Smooth muscle cell (in vitro differentiated cells): ENCODE data around the gene RAB3C. TPM values are rescaled to one million over a fixed set of nuclear protein-coding genes. Genes with fewer than 3 reads are reported as not detected.
"Not testable (repeated sequence)": the region's sequence is repeated elsewhere in the genome, so short reads cannot be mapped to it uniquely, and the experiment has no call there.

Experiments used
- DNase-seq: peaks from one replicate; lab custom pipeline; 2025; ENCODE audit not compliant: unreplicated experiment; lab: John Stamatoyannopoulos, UW
- H2AFZ ChIP-seq: fragments of 200-600 bp; sonication (generic); 2 replicates; pipeline ENCODE4 v1.6.0; 2016; ENCODE audit warnings: antibody characterized with exemption, low read depth, mild to moderate bottlenecking
- H3F3A ChIP-seq: fragments of 200-600 bp; sonication (generic); 2 replicates; pipeline ENCODE4 v1.6.0; 2017; ENCODE audit warnings: antibody characterized with exemption, low read depth
- H3K27ac ChIP-seq: fragments of 200-600 bp; sonication (generic); 2 replicates; pipeline ENCODE4 v1.5.1; 2016; ENCODE audit warnings: low read depth, mild to moderate bottlenecking
- H3K27me3 ChIP-seq: fragments of 200-600 bp; sonication (generic); 2 replicates; pipeline ENCODE4 v1.6.1; 2016; ENCODE audit warnings: low read depth, mild to moderate bottlenecking
- H3K36me3 ChIP-seq: fragments of 200-600 bp; sonication (generic); 2 replicates; pipeline ENCODE4 v1.5.1; 2016; ENCODE audit warnings: low read depth
- H3K4me1 ChIP-seq: fragments of 200-600 bp; sonication (generic); 2 replicates; pipeline ENCODE4 v1.5.1; 2016; ENCODE audit warnings: low read depth
- H3K4me2 ChIP-seq: fragments of 200-600 bp; sonication (generic); 2 replicates; pipeline ENCODE4 v1.6.0; 2016; ENCODE audit warnings: mild to moderate bottlenecking
- H3K4me3 ChIP-seq: fragments of 200-600 bp; sonication (generic); 2 replicates; pipeline ENCODE4 v1.5.1; 2016; ENCODE audit warnings: mild to moderate bottlenecking
- H3K79me2 ChIP-seq: fragments of 200-600 bp; sonication (generic); 2 replicates; pipeline ENCODE4 v1.6.0; 2016; ENCODE audit warnings: low read depth, mild to moderate bottlenecking
- H3K9ac ChIP-seq: fragments of 200-600 bp; sonication (generic); 2 replicates; pipeline ENCODE4 v1.6.0; 2016; ENCODE audit warnings: low read depth
- H3K9me3 ChIP-seq: fragments of 200-600 bp; sonication (generic); replicated peaks from 2 replicates; pipeline ENCODE4 v1.5.1; 2016; ENCODE audit warnings: low read depth
- H4K20me1 ChIP-seq: fragments of 200-600 bp; sonication (generic); 2 replicates; pipeline ENCODE4 v1.6.0; 2016; ENCODE audit warnings: low read depth
- CTCF ChIP-seq: fragments of 200-600 bp; sonication (generic); IDR thresholded peaks from 2 replicates; pipeline ENCODE4 v1.5.1; 2017; ENCODE audit warnings: borderline replicate concordance, mild to moderate bottlenecking, antibody characterized with exemption; ENCODE audit not compliant: insufficient read depth, poor library complexity, severe bottlenecking
- WGBS: methylation state at CpG from one replicate; pipeline ENCODE4 v1.1.7; 2016; ENCODE audit warnings: low lambda C conversion rate; 5-methylcytosine and 5-hydroxymethylcytosine counted together
- polyA plus RNA-seq: library from polyadenylated mRNA; unstranded; fragments of >200 nt; fragmentation: Nextera tagmentation; extraction: Ambion mirVana; gene quantifications from 2 replicates; pipeline ENCODE4 v1.2.1, GENCODE V29; 2016
- total RNA-seq: library from RNA; depleted of rRNA; stranded (reverse); fragments of >200 nt; gene quantifications from 2 replicates; pipeline ENCODE4 v1.2.3, GENCODE V29; 2014

Gene RAB3C
- total and polyA plus RNA-seq, 2 experiments from 2014 or later: 0.10 to 1.1 TPM

- 91% methylated on average over 1 of the region's 1 CpG for WGBS
- Histone ChIP-seq H2AFZ (no peak overlapping the region), H4K20me1 (no peaks in the 10 kb centered on the region), H3K79me2 (no peaks in the 10 kb centered on the region), H3F3A (no peaks in the 10 kb centered on the region), H3K9me3 (no peaks in the 10 kb centered on the region), H3K4me2 (no peak overlapping the region), H3K9ac (no peak overlapping the region), H3K4me1 (no peaks in the 10 kb centered on the region), H3K4me3 (no peak overlapping the region), H3K36me3 (no peaks in the 10 kb centered on the region), H3K27ac (no peak overlapping the region), H3K27me3 (no peaks in the 10 kb centered on the region)
- TF ChIP-seq CTCF: no peak
- DNase-seq: no peak
These were observed 31.4 kb upstream of the RAB3C start for GRCh38 chr5:58551492-58551891.

- not testable (repeated sequence) for H2AFZ ChIP-seq, H3F3A ChIP-seq, DNase-seq, H3K9ac ChIP-seq, H3K4me1 ChIP-seq, H4K20me1 ChIP-seq, H3K4me2 ChIP-seq, H3K27me3 ChIP-seq, H3K79me2 ChIP-seq, H3K9me3 ChIP-seq, H3K36me3 ChIP-seq, H3K27ac ChIP-seq
- WGBS: 72% methylated on average over 28 of the region's 32 CpGs
- peak overlapping the region; percentile 18 for H3K4me3 ChIP-seq
These were observed 25.1 kb upstream of the RAB3C start for GRCh38 chr5:58557665-58558338.

GRCh38 chr5:58563016-58563700 lies 19.7 kb upstream of the RAB3C start:
- H3F3A ChIP-seq, H3K27ac ChIP-seq, H3K9ac ChIP-seq, H3K27me3 ChIP-seq, H2AFZ ChIP-seq, H3K79me2 ChIP-seq, H3K4me2 ChIP-seq, H3K4me3 ChIP-seq, H3K36me3 ChIP-seq, H3K9me3 ChIP-seq, DNase-seq, H4K20me1 ChIP-seq, H3K4me1 ChIP-seq: not testable (repeated sequence)
- WGBS: 95% methylated on average over 33 of the region's 33 CpGs

- 96% methylated on average over 39 of the region's 39 CpGs for WGBS
- H3F3A ChIP-seq, H3K27me3 ChIP-seq, H3K79me2 ChIP-seq, H3K9me3 ChIP-seq, H3K27ac ChIP-seq, DNase-seq, H3K9ac ChIP-seq, H3K4me3 ChIP-seq, H4K20me1 ChIP-seq, H2AFZ ChIP-seq, H3K36me3 ChIP-seq, H3K4me2 ChIP-seq, H3K4me1 ChIP-seq: not testable (repeated sequence)
These were observed 18.6 kb upstream of the RAB3C start for GRCh38 chr5:58564043-58564832.

GRCh38 chr5:58565033-58565432 lies 17.8 kb upstream of the RAB3C start:
- Histone ChIP-seq H3K79me2 (no peaks in the 10 kb centered on the region), H3K9me3 (no peaks in the 10 kb centered on the region), H3K4me2 (no peak overlapping the region), H3F3A (no peaks in the 10 kb centered on the region), H3K27me3 (no peaks in the 10 kb centered on the region), H3K4me1 (no peaks in the 10 kb centered on the region), H3K36me3 (no peaks in the 10 kb centered on the region), H4K20me1 (no peaks in the 10 kb centered on the region), H3K27ac (no peak overlapping the region), H3K9ac (no peak overlapping the region), H2AFZ (no peak overlapping the region), H3K4me3 (no peak overlapping the region)
- 99% methylated on average over 4 of the region's 4 CpGs for WGBS
- TF ChIP-seq CTCF: no peak
- DNase-seq: no peak
